Activated CD8-positive, alpha-beta T cell treated with anti-CD3 and anti-CD28 coated beads, Interleukin-2, amount 10 ng/mL, durations not matched to agents 7 days and 5 days (primary cell): ENCODE results near the gene ZNF84. TPM values are rescaled to one million over a fixed set of nuclear protein-coding genes. Genes with fewer than 3 reads are reported as not detected.

Experiments
- ATAC-seq: fragments of 150-1000 bp; cut with Tn5 transposase; one replicate; pipeline ENCODE4 v1.10.0; 2021; ENCODE audit warnings: moderate library complexity
- CTCF ChIA-PET: fragments of 350-600 bp; sonication (Branson Sonifier 250); formaldehyde crosslinking; loops from one replicate; lab custom pipeline; 2021; ENCODE audit warnings: antibody characterized with exemption; lab: Charles Lee
- POLR2A ChIA-PET: fragments of 350-600 bp; sonication (Branson Sonifier 250); formaldehyde crosslinking; loops from one replicate; lab custom pipeline; 2021; ENCODE audit warnings: antibody characterized with exemption; lab: Charles Lee
- DNase-seq: peaks from one replicate; pipeline ENCODE4 v3.0.0-alpha.2; 2020
- H3K27ac Mint-ChIP-seq: one replicate; pipeline ENCODE4 v1.8.0; 2021; ENCODE audit warnings: mild to moderate bottlenecking, mixed read lengths
- H3K27me3 Mint-ChIP-seq: one replicate; pipeline ENCODE4 v1.8.0; 2021; ENCODE audit warnings: low read depth, mixed read lengths
- H3K36me3 Mint-ChIP-seq: one replicate; pipeline ENCODE4 v1.8.0; 2021; ENCODE audit warnings: low read depth, mixed read lengths
- H3K4me1 Mint-ChIP-seq: one replicate; pipeline ENCODE4 v1.8.0; 2021; ENCODE audit warnings: low read depth, mixed read lengths
- H3K4me3 Mint-ChIP-seq: one replicate; pipeline ENCODE4 v1.8.0; 2021; ENCODE audit warnings: mild to moderate bottlenecking, mixed read lengths
- H3K9me3 Mint-ChIP-seq: one replicate; pipeline ENCODE4 v1.8.0; 2022; ENCODE audit warnings: mixed read lengths; ENCODE audit not compliant: insufficient read depth
- total RNA-seq, 2 experiments: library from RNA; stranded (reverse); gene quantifications; one replicate each; pipeline ENCODE4 v1.2.3, GENCODE V29; 2021

ZNF84 gene
- 10 to 100 TPM; 27.2 to 28.7 TPM for total RNA-seq

- ChIA-PET POLR2A (interaction anchor here (0.6 to 3.5 kb wide), 4 partner anchors 21 to 93 kb away, joined by 3 to 19 read pairs (median 4); partner anchors contain the start of genes ZNF10, ZNF26 and ZNF891), CTCF (no interaction called here)
- peaks cover 57% of the 10 kb centered on the region for H3K36me3 Mint-ChIP-seq
- peaks cover 18% of the 10 kb centered on the region for H3K4me1 Mint-ChIP-seq
- H3K4me3 Mint-ChIP-seq, result peak within 1 kb of the TSS; percentile 93
- H3K9me3 Mint-ChIP-seq, result peaks cover 60% of the 10 kb centered on the region
- peak; percentile 97 for ATAC-seq
- H3K27ac Mint-ChIP-seq, result peak within 1 kb of the TSS; percentile 99
- no peaks in the 10 kb centered on the region for H3K27me3 Mint-ChIP-seq
- peak; percentile 98 for DNase-seq
Measured at GRCh38 chr12:133037207-133038005, at the start of gene ZNF84. ZNF84 (plus strand) TSS chr12:133037509; CDS start chr12:133041468, 3,959 bp downstream.

GRCh38 chr12:132998741-132999140 is 38.6 kb upstream of the ZNF84 start:
- no peaks in the 10 kb centered on the region for H3K4me1 Mint-ChIP-seq
- H3K9me3 Mint-ChIP-seq, result peaks cover 42% of the 10 kb centered on the region
- H3K4me3 Mint-ChIP-seq, result no peak overlapping the region
- CTCF ChIA-PET, result interaction anchor here (1.5 kb wide), 1 partner anchor 9 kb away, joined by 3 read pairs; no protein-coding TSS in a partner anchor
- DNase-seq, result no peak
- POLR2A ChIA-PET, result interaction anchor here (0.7 kb wide), 1 partner anchor 148 kb away, joined by 3 read pairs; no protein-coding TSS in a partner anchor
- H3K36me3 Mint-ChIP-seq, result peaks cover 80% of the 10 kb centered on the region
- no peaks in the 10 kb centered on the region for H3K27me3 Mint-ChIP-seq
- no peak for ATAC-seq
- H3K27ac Mint-ChIP-seq, result no peak overlapping the region

- CTCF ChIA-PET, result interaction anchor here (0.6 kb wide), 1 partner anchor 48 kb away, joined by 3 read pairs; no protein-coding TSS in a partner anchor
- H3K36me3 Mint-ChIP-seq, result peaks cover 87% of the 10 kb centered on the region
- no peak for DNase-seq
- H3K4me1 Mint-ChIP-seq, result peaks cover 2% of the 10 kb centered on the region
- ATAC-seq, result no peak
- POLR2A ChIA-PET, result interaction anchor here (0.8 kb wide), 1 partner anchor 54 kb away, joined by 5 read pairs; the partner anchor contains the start of gene ZNF605
- H3K9me3 Mint-ChIP-seq, result peaks cover 55% of the 10 kb centered on the region
- no peak overlapping the region for H3K27ac Mint-ChIP-seq
- H3K4me3 Mint-ChIP-seq, result no peak overlapping the region
- no peaks in the 10 kb centered on the region for H3K27me3 Mint-ChIP-seq
Measured at GRCh38 chr12:133010657-133011297, 26.5 kb upstream of the ZNF84 start.

- Mint-ChIP-seq H3K27me3 (no peaks in the 10 kb centered on the region), H3K27ac (no peak overlapping the region), H3K9me3 (peaks cover 46% of the 10 kb centered on the region), H3K4me1 (no peaks in the 10 kb centered on the region), H3K36me3 (peaks cover 26% of the 10 kb centered on the region), H3K4me3 (no peak overlapping the region)
- ATAC-seq (no peak), DNase-seq (no peak)
- ChIA-PET CTCF (no interaction called here), POLR2A (no interaction called here)
Measured at GRCh38 chr12:133023566-133023965, 13.7 kb upstream of the ZNF84 start.

- CTCF ChIA-PET, result no interaction called here
- Mint-ChIP-seq H3K36me3 (peaks cover 12% of the 10 kb centered on the region), H3K4me3 (no peak overlapping the region), H3K4me1 (no peaks in the 10 kb centered on the region), H3K9me3 (peaks cover 36% of the 10 kb centered on the region), H3K27me3 (no peaks in the 10 kb centered on the region), H3K27ac (no peak overlapping the region)
- POLR2A ChIA-PET, result interaction anchor here (1.1 kb wide), 1 partner anchor 12 kb away, joined by 3 read pairs; no protein-coding TSS in a partner anchor
- no peak for ATAC-seq
- no peak for DNase-seq
Measured at GRCh38 chr12:133026996-133027395, 10.3 kb upstream of the ZNF84 start.

GRCh38 chr12:133038118-133038709 is 905 bp downstream of the ZNF84 start:
- no peak for ATAC-seq
- H3K27ac Mint-ChIP-seq, result peak overlapping the region; percentile 99
- peak overlapping the region; percentile 93 for H3K4me3 Mint-ChIP-seq
- peaks cover 65% of the 10 kb centered on the region for H3K36me3 Mint-ChIP-seq
- H3K9me3 Mint-ChIP-seq, result peaks cover 67% of the 10 kb centered on the region
- peaks cover 18% of the 10 kb centered on the region for H3K4me1 Mint-ChIP-seq
- no peaks in the 10 kb centered on the region for H3K27me3 Mint-ChIP-seq
- ChIA-PET CTCF (interaction anchor here (1.4 kb wide), 1 partner anchor 51 kb away, joined by 4 read pairs; no protein-coding TSS in a partner anchor), POLR2A (interaction anchor here (0.6 to 3.5 kb wide), 5 partner anchors 20 to 170 kb away, joined by 3 to 19 read pairs (median 3); partner anchors contain the start of genes ZNF10, ZNF26 and ZNF891)
- DNase-seq, result no peak

- CTCF ChIA-PET, result no interaction called here
- Mint-ChIP-seq H3K4me1 (no peaks in the 10 kb centered on the region), H3K27ac (no peak overlapping the region), H3K4me3 (no peak overlapping the region), H3K27me3 (no peaks in the 10 kb centered on the region), H3K36me3 (peaks cover 94% of the 10 kb centered on the region), H3K9me3 (peaks cover 67% of the 10 kb centered on the region)
- ATAC-seq (no peak), DNase-seq (no peak)
- POLR2A ChIA-PET, result no interaction called here
Measured at GRCh38 chr12:133046698-133047097, 9.4 kb downstream of the ZNF84 start.

GRCh38 chr12:133057446-133057845 is 20.1 kb downstream of the ZNF84 start:
- H3K9me3 Mint-ChIP-seq, result peaks cover 58% of the 10 kb centered on the region
- H3K27ac Mint-ChIP-seq, result no peak overlapping the region
- DNase-seq (no peak), ATAC-seq (no peak)
- no peaks in the 10 kb centered on the region for H3K4me1 Mint-ChIP-seq
- POLR2A ChIA-PET, result no interaction called here
- H3K4me3 Mint-ChIP-seq, result no peak overlapping the region
- CTCF ChIA-PET, result no interaction called here
- H3K36me3 Mint-ChIP-seq, result peaks cover 66% of the 10 kb centered on the region
- H3K27me3 Mint-ChIP-seq, result no peaks in the 10 kb centered on the region

GRCh38 chr12:133058203-133059113 is 21.1 kb downstream of the ZNF84 start:
- Mint-ChIP-seq H3K4me3 (no peak overlapping the region), H3K9me3 (peaks cover 59% of the 10 kb centered on the region), H3K27me3 (no peaks in the 10 kb centered on the region), H3K4me1 (no peaks in the 10 kb centered on the region), H3K27ac (no peak overlapping the region), H3K36me3 (peaks cover 63% of the 10 kb centered on the region)
- ATAC-seq (no peak), DNase-seq (no peak)
- CTCF ChIA-PET, result interaction anchor here (0.7 kb wide), 1 partner anchor 48 kb away, joined by 3 read pairs; no protein-coding TSS in a partner anchor
- POLR2A ChIA-PET, result interaction anchor here (0.8 kb wide), 1 partner anchor 21 kb away, joined by 3 read pairs; the partner anchor contains the start of gene ZNF84

GRCh38 chr12:133061954-133062353 is 24.6 kb downstream of the ZNF84 start:
- peaks cover 75% of the 10 kb centered on the region for H3K9me3 Mint-ChIP-seq
- no peak for ATAC-seq
- H3K27me3 Mint-ChIP-seq, result no peaks in the 10 kb centered on the region
- H3K36me3 Mint-ChIP-seq, result peaks cover 45% of the 10 kb centered on the region
- H3K4me1 Mint-ChIP-seq, result no peaks in the 10 kb centered on the region
- POLR2A ChIA-PET, result no interaction called here
- no peak overlapping the region for H3K4me3 Mint-ChIP-seq
- DNase-seq, result no peak
- H3K27ac Mint-ChIP-seq, result no peak overlapping the region
- CTCF ChIA-PET, result no interaction called here

GRCh38 chr12:133063556-133063955 is 26.2 kb downstream of the ZNF84 start:
- DNase-seq, result no peak
- ATAC-seq, result no peak
- Mint-ChIP-seq H3K4me3 (no peak overlapping the region), H3K27ac (no peak overlapping the region), H3K36me3 (peaks cover 29% of the 10 kb centered on the region), H3K4me1 (no peaks in the 10 kb centered on the region), H3K27me3 (no peaks in the 10 kb centered on the region), H3K9me3 (peaks cover 68% of the 10 kb centered on the region)
- ChIA-PET POLR2A (no interaction called here), CTCF (no interaction called here)
